Hematopoietic multipotent progenitor cell treated with erythropoietin and hydrocortisone succinate and interleukin-3 and kit ligand, for 6 days (in vitro differentiated cells): Measurements from ENCODE around the gene STARD3NL.
"Not testable (repeated sequence)": the region's sequence is repeated elsewhere in the genome, so short reads cannot be mapped to it uniquely, and the experiment has no call there.

Experiments used
- DNase-seq: peaks from one replicate; pipeline ENCODE4 v3.0.0-alpha.2; 2015

STARD3NL gene

DNA sequence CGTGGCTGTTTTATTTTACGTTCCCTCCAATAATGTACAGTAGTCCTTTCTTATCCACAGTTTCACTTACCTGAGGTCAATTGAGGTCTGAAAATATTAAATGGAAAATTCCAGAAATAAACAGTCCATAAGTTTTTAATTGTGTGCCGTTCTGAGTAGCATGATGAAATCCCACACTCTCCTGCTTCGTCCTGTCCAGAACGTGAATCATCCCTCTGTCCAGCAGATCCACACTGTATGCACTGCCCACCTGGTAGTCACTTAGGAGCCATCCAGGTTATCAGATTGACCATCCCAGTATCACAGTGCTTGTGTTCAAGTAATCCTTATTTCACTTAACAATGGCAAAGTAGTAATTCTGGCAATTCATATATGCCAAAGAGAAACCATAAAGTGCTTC is 46.3 kb downstream of the STARD3NL start:
- DNase-seq, result no peak

DNA sequence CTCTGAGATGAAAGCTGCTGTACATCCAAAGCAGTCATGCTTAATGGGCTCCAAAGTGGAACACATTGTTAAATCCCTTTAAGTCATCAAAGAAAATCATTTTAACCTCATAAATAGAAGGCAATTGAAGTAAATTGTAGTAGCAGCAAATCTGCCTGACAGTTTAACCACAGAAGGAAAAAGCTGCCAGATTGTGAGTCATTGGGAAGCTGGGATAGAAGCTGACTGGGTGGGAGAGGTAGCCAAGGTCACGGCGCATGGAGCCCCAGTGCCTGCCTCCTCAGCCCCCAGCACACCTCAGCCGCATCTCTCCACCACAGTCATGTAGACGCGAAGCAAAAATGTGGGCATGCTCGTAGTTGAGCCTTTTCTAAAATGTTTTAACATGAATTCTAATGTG is 51.3 kb downstream of the STARD3NL start:
- DNase-seq, result no peak

DNA sequence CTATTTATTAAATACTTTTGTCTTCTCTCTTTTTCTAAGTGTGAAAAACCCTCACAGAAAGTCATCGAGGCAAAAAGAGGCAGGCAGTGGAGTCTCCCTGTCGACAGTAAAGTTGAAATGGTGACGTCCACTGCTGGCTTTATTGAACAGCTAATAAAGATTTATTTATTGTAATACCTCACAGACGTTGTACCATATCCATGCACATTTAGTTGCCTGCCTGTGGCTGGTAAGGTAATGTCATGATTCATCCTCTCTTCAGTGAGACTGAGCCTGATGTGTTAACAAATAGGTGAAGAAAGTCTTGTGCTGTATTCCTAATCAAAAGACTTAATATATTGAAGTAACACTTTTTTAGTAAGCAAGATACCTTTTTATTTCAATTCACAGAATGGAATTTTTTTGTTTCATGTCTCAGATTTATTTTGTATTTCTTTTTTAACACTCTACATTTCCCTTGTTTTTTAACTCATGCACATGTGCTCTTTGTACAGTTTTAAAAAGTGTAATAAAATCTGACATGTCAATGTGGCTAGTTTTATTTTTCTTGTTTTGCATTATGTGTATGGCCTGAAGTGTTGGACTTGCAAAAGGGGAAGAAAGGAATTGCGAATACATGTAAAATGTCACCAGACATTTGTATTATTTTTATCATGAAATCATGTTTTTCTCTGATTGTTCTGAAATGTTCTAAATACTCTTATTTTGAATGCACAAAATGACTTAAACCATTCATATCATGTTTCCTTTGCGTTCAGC is 52.0 kb downstream of the STARD3NL start:
- DNase-seq, result no peak

DNA sequence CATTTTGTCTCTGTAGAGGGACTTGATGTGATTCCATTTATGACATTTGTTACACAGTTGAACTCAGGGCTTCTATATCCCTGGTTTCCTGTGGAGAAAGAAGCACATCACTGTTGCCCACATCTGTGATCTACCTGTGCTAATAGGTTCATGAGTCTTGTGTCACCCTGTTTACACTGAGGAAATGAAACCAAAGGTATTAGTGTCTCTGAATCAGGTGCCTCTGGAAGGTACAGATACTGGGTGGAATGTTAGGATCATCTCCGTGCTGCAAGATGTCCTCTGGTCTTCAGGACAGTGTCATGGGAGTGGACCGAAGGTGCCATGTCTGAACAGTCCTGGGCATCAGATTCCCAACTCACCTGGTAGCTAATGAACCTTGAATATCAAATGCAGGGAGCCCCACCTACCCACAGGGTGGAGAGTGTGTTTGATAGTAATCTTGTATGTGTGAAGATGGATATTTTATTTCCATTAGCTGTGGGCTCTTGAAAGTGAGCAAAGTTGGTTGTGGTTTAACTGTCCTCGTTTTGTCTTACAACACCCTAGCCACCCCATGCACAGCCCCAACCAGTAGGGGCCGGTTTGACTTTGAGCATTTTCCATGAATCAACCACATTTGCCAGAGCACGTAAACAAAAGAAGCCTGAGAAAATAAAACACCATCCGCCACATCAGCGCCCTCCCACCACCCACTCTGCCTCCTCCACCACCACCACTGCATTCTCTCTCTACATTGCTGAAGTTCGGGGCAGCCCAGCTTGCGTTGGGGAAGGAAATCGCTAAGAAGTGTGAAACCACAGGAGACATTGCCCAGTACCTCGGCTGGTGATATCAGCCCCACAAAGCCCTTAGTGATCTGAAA is 54.7 kb downstream of the STARD3NL start:
- peak; percentile 83 for DNase-seq

DNA sequence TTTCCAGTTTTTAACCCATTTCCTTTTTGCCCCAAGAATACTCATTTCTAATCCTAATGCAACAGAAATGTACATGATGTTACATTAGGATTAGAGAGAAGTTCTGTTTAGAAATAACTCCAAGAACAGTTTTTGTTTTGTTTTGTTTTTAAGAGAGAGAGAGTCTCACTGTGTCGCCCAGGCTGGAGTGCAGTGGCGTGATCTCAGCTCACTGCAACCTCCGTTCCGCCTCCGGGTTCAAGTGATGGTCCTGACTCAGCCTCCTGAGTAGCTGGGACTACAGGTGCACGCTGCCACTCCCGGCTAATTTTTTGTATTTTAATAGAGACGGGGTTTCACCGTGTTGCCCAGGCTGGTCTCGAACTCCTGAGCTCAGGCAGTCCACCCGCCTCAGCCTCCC is 56.7 kb downstream of the STARD3NL start:
- not testable (repeated sequence) for DNase-seq

DNA sequence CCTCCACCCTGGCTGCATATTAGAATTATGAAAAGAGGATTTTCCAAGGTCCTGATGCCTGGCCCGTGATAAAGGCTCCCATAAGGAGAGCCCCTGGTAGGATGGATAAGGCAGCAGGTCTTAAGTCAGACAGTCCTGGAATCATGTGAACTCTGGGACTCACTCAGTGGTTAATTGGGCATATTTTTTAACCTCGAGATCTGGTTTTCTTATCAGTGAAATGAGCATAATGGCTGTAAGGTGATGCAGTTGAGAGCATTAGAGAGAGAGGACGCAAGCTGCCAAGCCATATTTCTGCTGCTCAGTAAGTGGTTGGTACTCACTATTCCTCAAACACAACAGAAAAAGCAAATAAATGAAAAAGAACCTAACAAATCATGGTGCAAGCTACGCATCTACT is 57.6 kb downstream of the STARD3NL start:
- DNase-seq, result no peak

DNA sequence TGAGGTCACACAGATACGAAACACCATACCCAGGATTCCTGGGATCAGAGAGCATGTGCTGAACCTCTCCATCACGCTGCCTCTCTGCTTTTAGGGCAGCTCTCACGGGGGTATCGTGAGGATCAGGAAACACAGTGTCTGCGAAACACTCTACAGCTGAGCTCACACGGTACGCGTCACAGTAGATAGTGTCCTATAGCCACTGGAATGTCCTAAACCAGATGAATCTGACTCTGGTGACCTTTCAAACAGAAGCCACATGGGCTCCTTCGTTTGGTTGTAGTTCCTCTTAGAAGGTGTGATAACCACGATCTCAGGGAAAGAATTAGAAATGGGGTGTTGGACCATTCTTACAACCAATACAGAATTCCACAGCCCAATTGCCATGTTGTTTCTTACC is 61.1 kb downstream of the STARD3NL start:
- DNase-seq, result not testable (repeated sequence)

DNA sequence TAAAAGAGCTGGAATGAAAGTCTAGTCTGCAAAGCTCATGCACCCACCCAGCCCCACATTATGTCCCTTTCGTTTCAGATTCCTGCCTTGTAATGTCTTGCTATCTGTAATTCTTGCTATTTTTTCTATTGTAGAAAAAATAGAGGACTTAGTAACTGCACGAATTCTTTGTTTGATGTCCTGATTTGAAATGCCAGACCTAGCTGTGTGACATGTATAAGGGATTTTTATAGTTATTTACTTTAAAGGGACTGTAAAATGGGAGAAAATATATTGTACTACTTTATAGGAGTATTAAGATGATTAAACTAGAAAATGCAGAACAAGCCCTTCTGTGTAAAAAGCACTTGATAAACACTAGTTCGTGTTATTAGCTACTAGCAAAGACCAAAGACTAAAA is 63.0 kb downstream of the STARD3NL start:
- DNase-seq, result no peak

DNA sequence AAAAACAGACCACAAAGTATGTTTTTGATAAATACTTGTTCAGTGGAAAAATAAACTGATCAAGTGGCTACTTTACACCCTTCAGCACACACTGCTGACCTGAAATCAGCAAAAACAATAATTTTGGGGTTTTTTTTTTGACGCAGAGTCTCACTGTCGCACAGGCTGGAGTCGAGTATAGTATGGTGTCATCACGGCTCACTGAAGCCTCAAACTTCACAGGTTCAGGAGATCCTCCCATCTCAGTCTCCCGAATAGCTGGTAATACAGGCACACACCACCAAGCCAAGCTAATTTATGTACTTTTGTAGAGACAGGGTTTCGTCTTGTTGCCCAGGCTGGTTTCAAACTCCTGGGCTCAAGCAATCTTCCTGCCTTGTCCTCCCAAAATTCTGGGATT is 64.8 kb downstream of the STARD3NL start:
- DNase-seq, result no peak

DNA sequence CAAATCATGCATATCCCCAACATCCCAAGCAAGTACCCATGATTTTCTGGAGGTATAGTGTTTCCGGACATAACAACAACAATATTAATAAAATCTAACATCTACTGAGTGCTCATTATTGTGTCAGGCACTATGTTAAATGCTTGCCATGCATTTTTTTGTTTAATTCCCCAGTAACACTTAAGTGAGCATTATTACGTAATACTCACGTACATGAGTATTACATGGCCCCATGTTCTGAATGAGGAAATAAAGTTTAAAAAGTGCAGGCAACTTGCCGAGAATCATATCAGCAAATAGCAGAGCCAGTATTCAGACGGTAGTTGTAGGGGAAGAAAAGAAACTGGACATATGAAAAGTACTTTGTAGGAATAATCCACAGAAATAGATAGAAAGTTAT is 65.3 kb downstream of the STARD3NL start:
- peak; percentile 51 for DNase-seq

DNA sequence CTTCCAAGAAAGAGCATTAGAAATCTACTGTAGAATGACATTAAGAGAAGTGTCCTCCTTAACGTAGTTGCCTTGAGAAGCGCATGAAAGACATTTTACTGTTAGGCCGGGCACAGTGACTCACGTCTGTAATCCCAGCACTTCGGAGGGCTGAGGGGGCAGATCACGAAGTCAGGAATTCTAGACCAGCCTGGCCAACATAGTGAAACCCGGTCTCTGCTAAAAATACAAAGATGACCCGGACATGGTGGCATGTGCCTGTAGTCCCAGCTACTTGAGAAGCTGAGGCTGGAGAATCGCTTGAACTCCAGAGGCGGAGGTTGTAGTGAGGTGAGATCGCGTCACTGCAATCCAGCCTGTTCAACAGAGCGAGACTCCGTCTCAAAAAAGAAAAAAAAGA is 66.5 kb downstream of the STARD3NL start:
- no peak for DNase-seq

DNA sequence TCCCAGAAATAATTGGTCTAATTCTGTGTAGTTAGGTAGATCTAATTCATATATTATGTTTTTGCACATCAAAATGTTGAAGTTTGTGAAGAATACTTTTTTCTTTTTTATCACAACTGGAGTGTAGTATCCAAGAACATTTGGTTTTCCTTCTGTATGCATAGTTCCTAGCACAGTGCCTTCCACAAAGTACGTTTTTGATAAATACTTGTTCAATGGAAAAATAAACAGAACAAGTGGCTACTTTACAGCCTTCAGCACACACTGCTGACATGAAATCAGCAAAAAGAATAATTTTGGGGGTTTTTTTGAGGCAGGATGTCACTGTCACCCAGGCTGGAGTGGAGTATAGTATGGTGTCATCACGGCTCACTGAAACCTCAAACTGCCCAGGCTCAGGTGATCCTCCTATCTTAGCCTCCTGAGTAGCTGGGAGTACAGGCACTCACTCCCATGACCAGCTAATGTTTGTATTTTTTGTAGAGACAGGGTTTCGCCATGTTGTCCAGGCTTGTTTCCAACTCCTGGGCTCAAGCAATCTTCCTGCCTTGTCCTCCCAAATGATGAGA is 67.4 kb downstream of the STARD3NL start:
- DNase-seq, result no peak

DNA sequence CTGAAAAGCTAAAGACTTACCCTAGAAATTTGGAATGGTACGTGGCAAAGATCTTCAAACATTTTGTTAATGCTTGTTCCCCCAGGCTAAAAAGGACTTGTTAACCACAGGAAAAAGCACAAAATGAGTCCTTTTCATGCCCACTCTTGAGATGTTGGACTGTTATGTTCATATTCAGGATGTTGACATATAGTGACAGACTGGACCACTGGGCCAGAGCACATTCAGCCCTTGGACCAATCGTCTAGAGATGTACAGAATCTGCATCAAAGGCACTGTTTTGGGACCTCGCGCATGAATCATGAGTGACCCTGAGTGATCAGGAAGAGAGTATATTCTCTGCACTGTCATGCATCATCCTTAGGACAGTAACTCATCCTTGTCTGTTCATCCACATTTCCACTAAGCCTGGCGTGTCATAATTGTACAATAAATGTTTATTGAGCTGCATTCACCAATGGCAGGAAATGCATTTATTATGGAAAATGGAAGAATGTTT is 70.1 kb downstream of the STARD3NL start:
- DNase-seq, result no peak

DNA sequence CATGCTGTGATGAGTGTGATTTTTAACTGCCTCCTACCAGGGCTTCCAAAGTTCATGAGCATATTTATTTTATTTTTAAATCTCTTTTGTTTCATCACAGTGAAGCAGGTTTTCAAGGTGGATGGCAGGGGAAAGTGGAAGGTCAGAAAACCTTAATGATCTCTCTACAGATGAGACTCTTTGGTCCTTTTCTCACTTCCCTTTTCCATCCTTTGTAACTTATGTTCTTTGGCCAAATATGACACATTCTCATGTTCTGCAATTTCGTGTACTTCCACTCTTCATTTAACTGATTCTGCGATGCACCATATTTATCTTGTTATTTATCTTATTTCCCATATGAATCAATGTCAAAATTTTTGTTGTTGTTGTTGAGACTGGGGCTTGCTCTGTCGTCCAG is 71.8 kb downstream of the STARD3NL start:
- DNase-seq, result not testable (repeated sequence)

DNA sequence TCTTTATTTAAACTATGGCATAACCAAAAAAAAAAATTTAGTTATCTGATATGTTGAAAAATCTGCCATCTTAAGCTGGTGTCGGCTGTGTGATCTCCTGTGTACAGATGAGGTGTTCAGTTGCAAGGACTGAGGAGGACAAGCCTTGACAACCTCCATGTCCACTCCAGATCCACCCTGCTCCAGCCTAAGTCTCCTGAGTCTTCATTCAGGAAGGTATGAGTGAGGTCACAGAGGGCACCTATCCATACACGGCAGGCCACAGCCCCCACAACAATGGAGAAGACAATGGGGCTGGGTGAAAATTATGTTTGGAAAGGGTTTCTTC is 79.3 kb downstream of the STARD3NL start:
- no peak for DNase-seq

DNA sequence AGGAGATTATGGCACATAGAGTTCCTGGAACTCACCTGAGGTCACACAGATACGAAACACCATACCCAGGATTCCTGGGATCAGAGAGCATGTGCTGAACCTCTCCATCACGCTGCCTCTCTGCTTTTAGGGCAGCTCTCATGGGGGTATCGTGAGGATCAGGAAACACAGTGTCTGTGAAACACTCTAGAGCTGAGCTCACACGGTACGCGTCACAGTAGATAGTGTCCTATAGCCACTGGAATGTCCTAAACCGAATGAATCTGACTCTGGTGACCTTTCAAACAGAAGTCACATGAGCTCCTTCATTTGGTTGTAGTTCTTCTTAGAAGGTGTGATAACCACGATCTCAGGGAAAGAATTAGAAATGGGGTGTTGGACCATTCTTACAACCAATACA is 81.1 kb downstream of the STARD3NL start:
- not testable (repeated sequence) for DNase-seq

DNA sequence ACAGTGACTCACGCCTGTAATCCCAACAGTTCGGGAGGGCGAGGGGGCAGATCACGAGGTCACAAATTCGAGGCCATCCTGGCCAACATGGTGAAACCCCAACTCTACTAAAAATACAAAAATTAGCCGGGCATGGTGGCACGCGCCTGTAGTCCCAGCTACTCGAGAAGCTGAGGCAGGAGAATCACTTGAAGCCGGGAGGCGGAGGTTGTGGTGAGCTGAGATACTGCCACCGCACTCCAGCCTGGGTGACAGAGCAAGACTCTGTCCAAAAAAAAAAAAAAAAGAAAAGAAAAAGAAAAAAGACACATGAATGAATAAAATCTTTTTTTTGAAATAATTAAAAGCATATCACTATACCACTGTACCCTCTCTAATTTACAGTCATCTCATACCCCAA is 83.6 kb downstream of the STARD3NL start:
- DNase-seq, result not testable (repeated sequence)

DNA sequence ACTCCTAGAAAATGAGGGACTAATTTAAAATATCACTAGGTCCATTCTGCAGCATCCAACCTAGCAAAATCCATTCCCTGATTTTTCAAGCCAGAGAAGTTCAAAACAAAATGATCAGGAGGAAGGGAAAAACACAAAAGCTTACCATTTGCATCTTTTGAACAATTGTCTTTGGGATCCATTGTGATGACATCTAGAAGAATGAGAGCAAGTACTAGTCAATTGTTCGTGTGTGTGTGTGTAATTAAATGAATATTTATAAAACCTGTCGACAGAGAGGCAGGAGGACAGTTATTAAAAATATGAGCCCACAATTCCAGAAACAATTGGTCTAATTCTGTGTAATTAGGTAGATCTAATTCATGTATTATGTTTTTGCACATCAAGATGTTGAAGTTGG is 84.0 kb downstream of the STARD3NL start:
- not testable (repeated sequence) for DNase-seq

DNA sequence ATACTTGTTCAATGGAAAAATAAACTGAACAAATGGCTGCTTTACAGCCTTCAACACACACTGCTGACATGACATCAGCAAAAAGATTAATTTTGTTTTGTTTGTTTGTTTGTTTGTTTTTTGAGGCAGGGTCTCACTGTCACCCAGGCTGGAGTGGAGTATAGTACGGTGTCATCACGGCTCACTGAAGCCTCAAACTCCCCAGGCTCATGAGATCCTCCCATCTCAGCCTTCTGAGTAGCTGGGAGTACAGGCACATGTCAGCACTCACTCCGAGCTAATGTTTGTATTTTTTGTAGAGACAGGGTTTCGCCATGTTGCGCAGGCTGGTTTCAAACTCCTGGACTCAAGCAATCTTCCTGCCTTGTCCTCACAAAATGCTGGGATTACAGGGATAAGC is 84.5 kb downstream of the STARD3NL start:
- DNase-seq, result no peak

DNA sequence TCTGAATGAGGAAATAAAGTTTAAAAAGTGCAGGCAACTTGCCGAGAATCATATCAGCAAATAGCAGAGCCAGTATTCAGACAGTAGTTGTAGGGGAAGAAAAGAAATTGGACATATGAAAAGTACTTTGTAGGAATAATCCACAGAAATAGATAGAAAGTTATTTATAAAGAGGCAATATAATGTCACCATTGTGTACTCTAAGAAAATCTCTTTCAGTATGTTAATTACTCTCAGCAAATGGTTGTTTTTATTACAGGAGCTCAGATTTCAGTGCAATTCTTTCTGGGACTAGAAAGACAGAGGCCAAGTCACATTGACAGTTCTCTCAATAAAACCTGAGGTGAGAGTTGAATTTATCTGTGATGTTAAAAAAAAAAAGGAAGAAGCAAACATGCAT is 85.2 kb downstream of the STARD3NL start:
- DNase-seq, result not testable (repeated sequence)

DNA sequence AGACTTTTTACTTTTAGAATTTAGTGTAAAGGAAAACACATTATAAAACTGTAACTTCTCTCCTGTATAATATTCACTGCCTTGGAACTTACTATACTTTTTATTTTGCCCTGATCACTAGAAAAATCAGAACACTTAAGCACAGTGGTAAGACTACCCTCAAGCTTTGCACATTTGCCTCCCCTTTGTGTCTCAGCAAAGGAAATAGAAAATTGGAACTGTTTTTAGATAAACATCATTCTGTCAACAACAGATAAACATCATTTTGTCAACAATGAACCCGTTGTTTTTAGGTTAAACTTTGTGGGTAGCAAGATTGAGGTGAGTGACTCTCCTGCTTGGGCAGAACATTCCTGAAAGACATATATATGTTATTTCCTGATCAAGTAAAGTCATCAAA is 86.6 kb downstream of the STARD3NL start:
- DNase-seq, result not testable (repeated sequence)

DNA sequence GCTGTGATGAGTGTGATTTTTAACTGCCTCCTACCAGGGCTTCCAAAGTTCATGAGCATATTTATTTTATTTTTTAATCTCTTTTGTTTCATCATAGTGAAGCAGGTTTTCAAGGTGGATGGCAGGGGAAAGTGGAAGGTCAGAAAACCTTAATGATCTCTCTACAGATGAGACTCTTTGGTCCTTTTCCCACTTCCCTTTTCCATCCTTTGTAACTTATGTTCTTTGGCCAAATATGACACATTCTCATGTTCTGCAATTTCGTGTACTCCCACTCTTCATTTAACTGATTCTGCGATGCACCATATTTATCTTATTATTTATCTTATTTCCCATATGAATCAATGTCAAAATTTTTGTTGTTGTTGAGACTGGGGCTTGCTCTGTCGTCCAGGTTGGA is 87.9 kb downstream of the STARD3NL start:
- not testable (repeated sequence) for DNase-seq

DNA sequence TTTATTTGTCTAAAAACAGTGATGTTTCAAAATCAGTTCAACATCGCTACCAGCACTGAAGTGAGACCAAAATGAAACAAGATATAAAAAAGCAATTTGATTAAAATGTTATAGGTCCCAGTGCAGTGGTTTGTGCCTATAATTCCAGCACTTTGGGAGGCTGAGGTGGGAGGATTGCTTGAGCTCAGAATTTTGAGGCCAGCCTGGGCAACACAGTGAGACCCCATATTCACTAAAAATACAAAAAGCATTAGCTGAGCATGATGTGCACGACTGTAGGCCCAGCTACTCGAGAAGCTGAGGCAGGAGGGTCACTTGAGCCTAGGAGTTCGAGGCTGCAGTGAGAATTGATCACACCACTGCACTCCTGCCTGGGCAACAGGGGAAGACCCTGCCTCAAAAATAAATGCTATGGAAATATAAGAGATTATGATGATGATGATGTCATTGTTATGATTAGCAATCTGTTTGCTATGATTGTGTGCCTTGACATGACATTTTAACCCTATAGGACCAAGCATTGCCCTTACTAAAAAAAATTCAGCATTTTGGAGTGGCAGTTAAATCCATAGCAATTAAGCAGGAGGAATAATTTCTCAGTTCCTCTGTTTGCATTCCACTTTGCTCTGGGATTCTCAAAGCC is 91.8 kb downstream of the STARD3NL start:
- not testable (repeated sequence) for DNase-seq
